Stomach smooth muscle (tissue), 2 donors: ENCODE measurements around the gene DPH1.
A peak's percentile ranks its signal among the peaks of the same experiment; 100 is the strongest.
"Not testable (repeated sequence)": the region's sequence is repeated elsewhere in the genome, so short reads cannot be mapped to it uniquely, and the experiment has no call there.

Experiments
- H3K27ac ChIP-seq: one replicate; pipeline ENCODE4 v1.7.0; 2013; ENCODE audit warnings: mild to moderate bottlenecking, low read length, inconsistent platforms
- H3K27me3 ChIP-seq, 2 donors: one replicate each; pipeline ENCODE4 v1.7.0; 2013; ENCODE audit warnings: low read length in 2 of 2; ENCODE audit not compliant: insufficient read depth in 2 of 2, control insufficient read depth in 1 of 2
- H3K36me3 ChIP-seq, 2 donors: one replicate each; pipeline ENCODE4 v1.7.0; 2013; ENCODE audit warnings: low read length in 2 of 2; ENCODE audit not compliant: control insufficient read depth in 2 of 2, insufficient read depth in 2 of 2
- H3K4me1 ChIP-seq: one replicate; pipeline ENCODE4 v1.7.0; 2013; ENCODE audit warnings: low read length; ENCODE audit not compliant: control insufficient read depth, insufficient read depth
- H3K4me3 ChIP-seq, 2 donors: one replicate each; pipeline ENCODE4 v1.7.0; 2013; ENCODE audit warnings: low read length in 2 of 2
- H3K9ac ChIP-seq, 2 donors: one replicate each; pipeline ENCODE4 v1.7.0; 2013; ENCODE audit warnings: low read length in 2 of 2, mild to moderate bottlenecking in 1 of 2
- H3K9me3 ChIP-seq, 2 donors: one replicate each; pipeline ENCODE4 v1.7.0; 2013; ENCODE audit warnings: low read length in 2 of 2; ENCODE audit not compliant: control insufficient read depth in 2 of 2
- donor health status: healthy.
- donor health status: Pancreatic carcinoma.

The DPH1 gene

GRCh38 chr17:2029911-2030778 lies at the start of gene DPH1:
TSS of gene DPH1 (plus strand) at chr17:2030153. CDS start at chr17:2030170, 17 bp downstream.
- peak within 1 kb of the TSS; percentile 98 to 100 for H3K4me3 ChIP-seq
- H3K27ac ChIP-seq = peak within 1 kb of the TSS; percentile 58
- no peaks in the 10 kb centered on the region for H3K9me3 ChIP-seq
- H3K36me3 ChIP-seq = peaks cover 0 to 7% of the 10 kb centered on the region in 2 donors
- H3K9ac ChIP-seq = peak within 1 kb of the TSS; percentile 85 to 94
- H3K27me3 ChIP-seq = peaks cover 23 to 30% of the 10 kb centered on the region in 2 donors
- peaks cover 39% of the 10 kb centered on the region for H3K4me1 ChIP-seq

DNA sequence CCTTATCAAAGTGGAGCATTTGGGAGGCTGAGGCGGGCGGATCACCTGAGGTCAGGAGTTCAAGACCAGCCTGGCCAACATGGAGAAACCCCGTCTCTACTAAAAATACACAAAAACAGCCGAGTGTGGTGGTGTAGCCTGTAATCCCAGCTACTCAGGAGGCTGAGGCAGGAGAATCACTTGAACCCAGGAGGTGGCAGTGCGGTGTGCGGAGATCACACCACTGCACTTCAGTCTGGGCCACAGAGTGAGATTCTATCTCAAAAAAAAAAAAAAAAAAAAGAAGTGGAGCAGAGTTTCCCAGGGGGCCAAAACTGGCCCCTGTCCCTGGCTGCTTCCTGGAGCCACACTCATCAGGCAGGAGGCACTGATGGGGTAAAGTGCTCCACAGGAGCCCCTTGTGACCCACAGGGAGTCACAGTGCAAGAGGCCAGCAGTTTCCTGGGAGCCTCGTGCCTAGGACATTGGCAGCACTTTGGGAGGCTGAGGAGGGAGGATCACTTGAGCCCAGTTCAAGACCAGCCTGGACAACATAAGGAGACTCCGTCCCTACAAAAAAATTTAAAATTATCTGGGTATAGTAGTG lies 49.2 kb upstream of the DPH1 start:
- no peak overlapping the region for H3K4me3 ChIP-seq
- peaks cover 23 to 28% of the 10 kb centered on the region in 2 donors for H3K27me3 ChIP-seq
- no peak overlapping the region for H3K27ac ChIP-seq
- no peaks in the 10 kb centered on the region for H3K36me3 ChIP-seq
- no peaks in the 10 kb centered on the region for H3K9me3 ChIP-seq
- H3K9ac ChIP-seq = no peak overlapping the region
- H3K4me1 ChIP-seq = peaks cover 8% of the 10 kb centered on the region

GRCh38 chr17:1982793-1983366 lies 47.1 kb upstream of the DPH1 start:
- not testable (repeated sequence) for H3K36me3 ChIP-seq, H3K9ac ChIP-seq, H3K9me3 ChIP-seq, H3K27ac ChIP-seq, H3K4me3 ChIP-seq, H3K4me1 ChIP-seq
- H3K27me3 ChIP-seq = peaks cover 8 to 10% of the 10 kb centered on the region in 2 donors

- Histone ChIP-seq H3K4me1 (no peaks in the 10 kb centered on the region), H3K9me3 (no peaks in the 10 kb centered on the region)
Observed at GRCh38 chr17:1985093-1985492, 44.9 kb upstream of the DPH1 start.

DNA sequence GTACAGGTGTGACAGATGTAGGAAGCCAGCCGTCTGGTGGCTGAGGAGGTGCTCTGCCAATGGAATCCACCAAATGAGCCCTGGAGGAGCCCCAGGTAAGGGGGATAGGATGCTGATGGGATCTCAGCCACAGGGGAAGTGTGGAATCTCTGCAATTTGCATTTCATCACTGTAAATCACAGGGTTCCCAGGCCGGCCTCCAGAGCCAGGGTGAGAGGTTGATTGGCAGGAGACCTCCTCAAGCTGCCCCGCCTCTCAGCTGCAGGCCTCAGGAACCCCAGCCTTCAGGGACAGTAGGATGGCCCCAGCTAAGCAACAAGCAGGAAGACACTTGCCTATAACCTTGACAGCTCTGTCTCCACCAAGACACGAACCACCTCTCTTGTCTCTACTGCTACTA lies 44.3 kb upstream of the DPH1 start:
- Histone ChIP-seq H3K4me1 (no peaks in the 10 kb centered on the region), H3K4me3 (no peak overlapping the region), H3K9ac (no peak overlapping the region), H3K27ac (no peak overlapping the region), H3K9me3 (no peaks in the 10 kb centered on the region), H3K27me3 (peaks cover 2 to 4% of the 10 kb centered on the region in 2 donors), H3K36me3 (no peaks in the 10 kb centered on the region)

More at GRCh38 chr17:1985093-1985492, 44.9 kb upstream of the DPH1 start:
- no peak overlapping the region for H3K4me3 ChIP-seq
- H3K36me3 ChIP-seq = no peaks in the 10 kb centered on the region
- no peak overlapping the region for H3K9ac ChIP-seq
- no peak overlapping the region for H3K27ac ChIP-seq
- peaks cover 2 to 4% of the 10 kb centered on the region in 2 donors for H3K27me3 ChIP-seq

GRCh38 chr17:1986783-1987451 lies 43.0 kb upstream of the DPH1 start:
- peaks cover 2 to 4% of the 10 kb centered on the region in 2 donors for H3K27me3 ChIP-seq
- H3K27ac ChIP-seq = no peak overlapping the region
- H3K9ac ChIP-seq = no peak overlapping the region
- no peaks in the 10 kb centered on the region for H3K4me1 ChIP-seq
- no peak overlapping the region for H3K4me3 ChIP-seq
- H3K36me3 ChIP-seq = no peaks in the 10 kb centered on the region
- no peaks in the 10 kb centered on the region for H3K9me3 ChIP-seq

- Histone ChIP-seq H3K36me3 (no peaks in the 10 kb centered on the region), H3K4me3 (no peak overlapping the region), H3K9me3 (no peaks in the 10 kb centered on the region), H3K27ac (no peak overlapping the region), H3K27me3 (peaks cover 0 to 2% of the 10 kb centered on the region in 2 donors), H3K4me1 (no peaks in the 10 kb centered on the region), H3K9ac (no peak overlapping the region)
Observed at GRCh38 chr17:1989135-1989534, 40.8 kb upstream of the DPH1 start.

DNA sequence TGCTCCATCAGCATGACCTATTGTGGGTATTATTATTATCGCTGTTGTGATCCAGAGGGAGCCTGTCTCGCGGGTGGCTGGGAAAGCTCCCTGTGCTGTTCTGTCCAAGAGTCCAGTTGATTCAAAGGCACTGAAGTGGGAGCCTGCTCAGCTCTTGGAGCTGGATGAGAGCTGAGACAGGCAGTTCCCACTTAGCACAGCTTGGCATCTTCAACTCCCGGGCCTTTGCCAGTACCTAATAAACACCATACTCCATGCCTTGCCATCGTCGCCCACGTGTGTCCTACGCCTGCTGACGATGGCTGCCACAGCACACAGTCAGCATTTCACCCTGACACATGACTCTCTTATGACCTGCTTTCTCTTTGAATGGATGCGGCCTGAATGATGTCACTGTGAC lies 37.4 kb upstream of the DPH1 start:
- no peaks in the 10 kb centered on the region for H3K36me3 ChIP-seq
- no peak overlapping the region for H3K4me3 ChIP-seq
- H3K9ac ChIP-seq = no peak overlapping the region
- H3K9me3 ChIP-seq = no peaks in the 10 kb centered on the region
- H3K4me1 ChIP-seq = peaks cover 3% of the 10 kb centered on the region
- no peak overlapping the region for H3K27ac ChIP-seq
- peaks cover 0 to 2% of the 10 kb centered on the region in 2 donors for H3K27me3 ChIP-seq

GRCh38 chr17:1994707-1995106 lies 35.2 kb upstream of the DPH1 start:
- Histone ChIP-seq H3K36me3 (no peaks in the 10 kb centered on the region), H3K27ac (no peak overlapping the region), H3K4me1 (peaks cover 22% of the 10 kb centered on the region), H3K9me3 (no peaks in the 10 kb centered on the region), H3K27me3 (no peaks in the 10 kb centered on the region), H3K4me3 (no peak overlapping the region), H3K9ac (no peak overlapping the region)

- Histone ChIP-seq H3K9me3 (no peaks in the 10 kb centered on the region), H3K9ac (no peak overlapping the region), H3K27me3 (no peaks in the 10 kb centered on the region)
Observed at GRCh38 chr17:1995321-1995892, 34.5 kb upstream of the DPH1 start.

More at GRCh38 chr17:1995321-1995892, 34.5 kb upstream of the DPH1 start:
- Histone ChIP-seq H3K36me3 (no peaks in the 10 kb centered on the region), H3K4me3 (no peak overlapping the region), H3K4me1 (peaks cover 29% of the 10 kb centered on the region), H3K27ac (no peak overlapping the region)
